ENCODE data around the gene BLTP2. TPM values are rescaled to one million over a fixed set of nuclear protein-coding genes. Genes with fewer than 3 reads are reported as not detected.

BLTP2 gene
- polyA plus RNA-seq, 3 donors = 46.8 to 69.2 (median 53.2) TPM

- H3K4me3 Mint-ChIP-seq = no peak overlapping the region
- 100% methylated on average over 2 of the region's 2 CpGs for WGBS (ENCODE audit: insufficient coverage)
Measured at GRCh38 chr17:28624148-28624547, 20.8 kb downstream of the BLTP2 start.

GRCh38 chr17:28623696-28624095, 21.3 kb downstream of the BLTP2 start:
- H3K9me3 Mint-ChIP-seq = no peaks in the 10 kb centered on the region
- 100% methylated on average over 1 of the region's 4 CpGs for WGBS (ENCODE audit: insufficient coverage)
- H3K36me3 ChIP-seq (replicated peaks in 1 of 2; ENCODE audit: control insufficient read depth in 1 of 2, insufficient read depth in 2 of 2, low read length in 2 of 2) = peaks cover 93 to 98% of the 10 kb centered on the region in 2 donors
- H3K36me3 Mint-ChIP-seq = peaks cover 89 to 96% of the 10 kb centered on the region in 2 donors
- H3K9me3 ChIP-seq (replicated peaks in 1 of 2; ENCODE audit: control insufficient read depth in 1 of 2, insufficient read depth in 1 of 2, low read length in 2 of 2) = no peaks in the 10 kb centered on the region
- no peak for DNase-seq
- H3K4me1 ChIP-seq (ENCODE audit: control insufficient read depth in 1 of 2, insufficient read depth in 2 of 2, low read length in 2 of 2) = no peaks in the 10 kb centered on the region
- H3K79me2 ChIP-seq (ENCODE audit: insufficient read depth, low read length) = no peaks in the 10 kb centered on the region
- peak overlapping the region in 1 of 2 donors; percentile 14 for H3K27ac ChIP-seq (ENCODE audit: low read depth in 1 of 2, low read length in 2 of 2)
- no peak overlapping the region for H3K4me2 ChIP-seq (replicated peaks; ENCODE audit: extremely low read depth, low read length, poor library complexity, severe bottlenecking)
- no peak overlapping the region for H3K4me3 Mint-ChIP-seq
- no peak overlapping the region for H3K4me3 ChIP-seq (replicated peaks in 1 of 3; ENCODE audit: low read depth in 2 of 3, low read length in 3 of 3)
- H3K27me3 ChIP-seq (ENCODE audit: control insufficient read depth in 2 of 2, insufficient read depth in 2 of 2, low read length in 2 of 2) = no peaks in the 10 kb centered on the region
- H3K4me1 Mint-ChIP-seq = no peaks in the 10 kb centered on the region
- no peak overlapping the region for H2AFZ ChIP-seq (ENCODE audit: insufficient read depth, low read depth, low read length, poor library complexity, severe bottlenecking)
- H3K9ac ChIP-seq (ENCODE audit: insufficient read depth, low read length, poor library complexity, severe bottlenecking) = no peak overlapping the region
- intact Hi-C loops (cut with micrococcal nuclease) = no loop called here
- TF ChIP-seq CTCF (IDR thresholded peaks at IDR 0.05) = no peak
- H3K27ac Mint-ChIP-seq = no peak overlapping the region
- H4K20me1 ChIP-seq (ENCODE audit: insufficient read depth, low read length) = peaks cover 65% of the 10 kb centered on the region
- H3K27me3 Mint-ChIP-seq (ENCODE audit: low read depth in 3 of 3) = no peaks in the 10 kb centered on the region

More at GRCh38 chr17:28624148-28624547, 20.8 kb downstream of the BLTP2 start:
- no peak overlapping the region for H2AFZ ChIP-seq (ENCODE audit: insufficient read depth, low read depth, low read length, poor library complexity, severe bottlenecking)
- no peak overlapping the region for H3K9ac ChIP-seq (ENCODE audit: insufficient read depth, low read length, poor library complexity, severe bottlenecking)
- Mint-ChIP-seq H3K4me1 (no peaks in the 10 kb centered on the region), H3K9me3 (no peaks in the 10 kb centered on the region), H3K36me3 (peaks cover 86 to 94% of the 10 kb centered on the region in 2 donors), H3K27me3 (ENCODE audit: low read depth in 3 of 3) (no peaks in the 10 kb centered on the region), H3K27ac (no peak overlapping the region)
- H3K4me1 ChIP-seq (ENCODE audit: control insufficient read depth in 1 of 2, insufficient read depth in 2 of 2, low read length in 2 of 2) = no peaks in the 10 kb centered on the region
- H3K79me2 ChIP-seq (ENCODE audit: insufficient read depth, low read length) = no peaks in the 10 kb centered on the region
- peaks cover 91 to 96% of the 10 kb centered on the region in 2 donors for H3K36me3 ChIP-seq (replicated peaks in 1 of 2; ENCODE audit: control insufficient read depth in 1 of 2, insufficient read depth in 2 of 2, low read length in 2 of 2)
- H3K4me3 ChIP-seq (replicated peaks in 1 of 3; ENCODE audit: low read depth in 2 of 3, low read length in 3 of 3) = no peak overlapping the region
- H3K27me3 ChIP-seq (ENCODE audit: control insufficient read depth in 2 of 2, insufficient read depth in 2 of 2, low read length in 2 of 2) = no peaks in the 10 kb centered on the region
- TF ChIP-seq CTCF (IDR thresholded peaks at IDR 0.05) = no peak
- no peak for DNase-seq
- peaks cover 62% of the 10 kb centered on the region for H4K20me1 ChIP-seq (ENCODE audit: insufficient read depth, low read length)
- no peak overlapping the region for H3K4me2 ChIP-seq (replicated peaks; ENCODE audit: extremely low read depth, low read length, poor library complexity, severe bottlenecking)
- H3K27ac ChIP-seq (ENCODE audit: low read depth in 1 of 2, low read length in 2 of 2) = peak overlapping the region in 1 of 2 donors; percentile 14
- H3K9me3 ChIP-seq (replicated peaks in 1 of 2; ENCODE audit: control insufficient read depth in 1 of 2, insufficient read depth in 1 of 2, low read length in 2 of 2) = no peaks in the 10 kb centered on the region
- intact Hi-C loops (cut with micrococcal nuclease) = no loop called here
